Esophagus muscularis mucosa (tissue), 4 donors: ENCODE measurements around the gene ZMYND15. TPM values are rescaled to one million over a fixed set of nuclear protein-coding genes. Genes with fewer than 3 reads are reported as not detected.

Source experiments
- DNase-seq: peaks from one replicate; pipeline ENCODE4 v3.0.0-alpha.2; 2017; ENCODE audit errors: extremely low spot score
- H3K27ac ChIP-seq, 4 donors: fragments of 200-600 bp; sonication (generic); replicated peaks in 1 of 4; 1 replicate in 3 of 4; 2 replicates in 1 of 4; pipeline ENCODE4 v1.5.1; 2016 to 2019; ENCODE audit warnings: mild to moderate bottlenecking in 1 of 4
- H3K27me3 ChIP-seq, 4 donors: fragments of 200-600 bp; sonication (generic); one replicate each; pipeline versions ENCODE4 v1.5.1 to v1.6.0; 2016 to 2019
- H3K36me3 ChIP-seq, 4 donors: fragments of 200-600 bp; sonication (generic); one replicate each; pipeline ENCODE4 v1.5.1; 2016 to 2019
- H3K4me1 ChIP-seq, 4 donors: fragments of 200-600 bp; sonication (generic); one replicate each; pipeline ENCODE4 v1.5.1; 2016 to 2019
- H3K4me3 ChIP-seq, 4 donors: fragments of 200-600 bp; sonication (generic); 1 replicate in 2 of 4; 2 replicates in 2 of 4; pipeline ENCODE4 v1.5.1; 2016 to 2019; ENCODE audit warnings: mild to moderate bottlenecking in 4 of 4, moderate library complexity in 1 of 4
- H3K9me3 ChIP-seq, 4 donors: fragments of 200-600 bp; sonication (generic); 1 replicate in 3 of 4; 2 replicates in 1 of 4; pipeline ENCODE4 v1.5.1; 2016 to 2019
- EP300 ChIP-seq: sonication (generic); formaldehyde crosslinking; IDR thresholded peaks from one replicate; pipeline ENCODE4 v1.6.1; 2017; ENCODE audit warnings: antibody characterized with exemption
- POLR2A ChIP-seq: fragments of 450-650 bp; IDR thresholded peaks from one replicate; pipeline ENCODE4 v1.6.1; 2017; ENCODE audit warnings: antibody characterized with exemption, moderate library complexity, mild to moderate bottlenecking, low read depth
- POLR2AphosphoS5 ChIP-seq, 2 donors: sonication (generic); formaldehyde crosslinking; IDR thresholded peaks; one replicate each; pipeline ENCODE4 v1.6.1; 2017; ENCODE audit warnings: antibody characterized with exemption in 2 of 2
- WGBS: methylation state at CpG from one replicate; pipeline ENCODE4 v1.1.5; 2018; 5-methylcytosine and 5-hydroxymethylcytosine counted together
- intact Hi-C: fragments of 100-400 bp; cut with DNase I; formaldehyde crosslinking; loops from one replicate; pipeline ENCODE4 v1.15.1; 2023
- total RNA-seq, 4 donors: library from RNA; depleted of rRNA; stranded (reverse); fragments of >200 nt; gene quantifications; one replicate each; pipeline versions ENCODE4 v1.1.0 to v1.2.1, GENCODE V29; 2016
- TF ChIP-seq, protein P1 (sequence below), 3 experiments: fragments of 200-600 bp in 2 of 3; fragments of 450-650 bp in 1 of 3; sonication (generic) in 2 of 3; IDR thresholded peaks; one replicate each; pipeline ENCODE4 v1.5.1; 2017 to 2019; ENCODE audit warnings: antibody characterized with exemption in 3 of 3, mild to moderate bottlenecking in 2 of 3, moderate library complexity in 1 of 3

ZMYND15 gene
- total RNA-seq, 4 donors from 2014 or later = 0.23 to 0.50 (median 0.42) TPM; not detected in 1

DNA sequence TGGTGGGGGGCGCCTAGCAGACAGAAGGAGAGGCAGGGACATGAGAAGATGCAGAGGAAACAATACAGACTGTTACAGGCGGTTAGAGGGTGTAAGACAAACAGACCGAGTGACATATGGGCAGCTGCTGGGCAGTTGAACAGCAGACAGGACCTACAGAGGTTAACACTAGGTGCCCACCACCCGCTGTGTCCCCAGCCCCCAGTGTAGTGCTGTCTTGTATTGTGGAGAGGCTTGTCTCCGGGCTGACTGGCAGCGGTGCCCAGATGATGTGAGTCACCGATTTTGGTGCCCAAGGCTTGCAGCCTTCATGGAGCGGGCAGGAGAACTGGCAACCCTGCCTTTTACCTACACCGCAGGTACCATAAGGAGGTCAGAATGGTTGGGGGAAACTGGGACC, 2.5 kb downstream of the ZMYND15 start:
- no peak for TF ChIP-seq EP300
- TF ChIP-seq POLR2AphosphoS5 (IDR thresholded peaks at IDR 0.05) = no peak
- no peak for TF ChIP-seq POLR2A
- TF ChIP-seq, protein P1, sequence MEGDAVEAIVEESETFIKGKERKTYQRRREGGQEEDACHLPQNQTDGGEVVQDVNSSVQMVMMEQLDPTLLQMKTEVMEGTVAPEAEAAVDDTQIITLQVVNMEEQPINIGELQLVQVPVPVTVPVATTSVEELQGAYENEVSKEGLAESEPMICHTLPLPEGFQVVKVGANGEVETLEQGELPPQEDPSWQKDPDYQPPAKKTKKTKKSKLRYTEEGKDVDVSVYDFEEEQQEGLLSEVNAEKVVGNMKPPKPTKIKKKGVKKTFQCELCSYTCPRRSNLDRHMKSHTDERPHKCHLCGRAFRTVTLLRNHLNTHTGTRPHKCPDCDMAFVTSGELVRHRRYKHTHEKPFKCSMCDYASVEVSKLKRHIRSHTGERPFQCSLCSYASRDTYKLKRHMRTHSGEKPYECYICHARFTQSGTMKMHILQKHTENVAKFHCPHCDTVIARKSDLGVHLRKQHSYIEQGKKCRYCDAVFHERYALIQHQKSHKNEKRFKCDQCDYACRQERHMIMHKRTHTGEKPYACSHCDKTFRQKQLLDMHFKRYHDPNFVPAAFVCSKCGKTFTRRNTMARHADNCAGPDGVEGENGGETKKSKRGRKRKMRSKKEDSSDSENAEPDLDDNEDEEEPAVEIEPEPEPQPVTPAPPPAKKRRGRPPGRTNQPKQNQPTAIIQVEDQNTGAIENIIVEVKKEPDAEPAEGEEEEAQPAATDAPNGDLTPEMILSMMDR (IDR thresholded peaks at IDR 0.05) = no peak
- intact Hi-C loops = no loop called here
- DNase-seq = no peak
- no peaks in the 10 kb centered on the region for H3K9me3 ChIP-seq
- no peak overlapping the region for H3K27ac ChIP-seq
- WGBS = 95% methylated on average over 9 of the region's 9 CpGs
- peaks cover 0 to 37% (median 16%) of the 10 kb centered on the region in 4 donors for H3K27me3 ChIP-seq
- no peaks in the 10 kb centered on the region for H3K36me3 ChIP-seq
- H3K4me1 ChIP-seq = peaks cover 10 to 30% (median 30%) of the 10 kb centered on the region in 4 donors
- H3K4me3 ChIP-seq = no peak overlapping the region

DNA sequence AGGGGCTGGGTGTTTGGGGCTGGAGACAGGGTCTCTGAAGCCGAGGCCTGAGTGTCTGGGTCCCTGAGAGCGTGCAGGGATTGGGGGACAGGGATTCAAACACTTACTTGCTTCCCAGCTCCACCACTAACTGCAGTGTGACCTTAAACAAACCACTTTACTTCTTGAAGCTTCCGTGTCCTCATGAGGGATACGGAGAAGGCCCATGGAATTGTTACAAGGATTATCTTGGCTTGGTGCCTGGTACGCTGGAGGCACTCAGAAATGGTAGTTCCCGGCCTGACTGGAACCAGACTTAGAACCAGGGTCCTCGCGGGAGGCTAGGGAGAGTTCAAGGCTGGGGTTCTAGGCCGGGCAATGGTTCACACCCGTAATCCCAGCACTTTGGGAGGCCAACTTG, 3.0 kb downstream of the ZMYND15 start:
- WGBS = 85% methylated on average over 7 of the region's 10 CpGs
- Histone ChIP-seq H3K27me3 (peaks cover 0 to 37% (median 16%) of the 10 kb centered on the region in 4 donors), H3K4me1 (peaks cover 10 to 30% (median 30%) of the 10 kb centered on the region in 4 donors), H3K4me3 (no peak overlapping the region), H3K27ac (no peak overlapping the region), H3K36me3 (no peaks in the 10 kb centered on the region), H3K9me3 (no peaks in the 10 kb centered on the region)
- DNase-seq = no peak
- intact Hi-C loops = no loop called here
- no peak for TF ChIP-seq EP300
- no peak for TF ChIP-seq POLR2AphosphoS5 (IDR thresholded peaks at IDR 0.05)
- TF ChIP-seq, protein P1 (IDR thresholded peaks at IDR 0.05) = no peak
- TF ChIP-seq POLR2A = no peak

DNA sequence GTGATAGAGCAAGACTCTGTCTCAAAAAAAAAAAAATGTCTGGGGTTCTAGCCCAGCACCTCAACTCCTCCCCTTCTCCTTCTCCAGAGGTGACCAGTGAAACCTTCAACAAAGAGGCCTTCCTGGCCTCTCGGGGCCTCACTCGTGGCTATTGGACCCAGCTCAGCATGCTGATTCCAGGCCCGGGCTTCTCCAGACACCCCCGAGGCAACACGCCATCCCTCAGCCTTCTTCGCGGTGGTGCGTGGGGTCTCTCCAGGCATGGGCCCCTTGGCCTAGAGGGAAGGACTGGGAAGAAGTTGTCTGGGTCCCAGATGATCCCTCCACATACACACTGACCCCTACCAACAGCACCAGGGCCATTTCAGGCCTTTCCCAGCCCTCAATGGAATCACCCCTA, 3.6 kb downstream of the ZMYND15 start:
- Histone ChIP-seq H3K9me3 (no peaks in the 10 kb centered on the region), H3K27ac (no peak overlapping the region), H3K27me3 (peaks cover 0 to 41% (median 16%) of the 10 kb centered on the region in 4 donors), H3K36me3 (no peaks in the 10 kb centered on the region), H3K4me3 (no peak overlapping the region), H3K4me1 (peaks cover 10 to 28% (median 27%) of the 10 kb centered on the region in 4 donors)
- no peak for DNase-seq
- WGBS = 96% methylated on average over 8 of the region's 8 CpGs
- intact Hi-C loops = no loop called here
- TF ChIP-seq POLR2AphosphoS5 (IDR thresholded peaks at IDR 0.05) (no peak), EP300 (no peak), POLR2A (no peak)
- TF ChIP-seq, protein P1 (IDR thresholded peaks at IDR 0.05) = no peak

DNA sequence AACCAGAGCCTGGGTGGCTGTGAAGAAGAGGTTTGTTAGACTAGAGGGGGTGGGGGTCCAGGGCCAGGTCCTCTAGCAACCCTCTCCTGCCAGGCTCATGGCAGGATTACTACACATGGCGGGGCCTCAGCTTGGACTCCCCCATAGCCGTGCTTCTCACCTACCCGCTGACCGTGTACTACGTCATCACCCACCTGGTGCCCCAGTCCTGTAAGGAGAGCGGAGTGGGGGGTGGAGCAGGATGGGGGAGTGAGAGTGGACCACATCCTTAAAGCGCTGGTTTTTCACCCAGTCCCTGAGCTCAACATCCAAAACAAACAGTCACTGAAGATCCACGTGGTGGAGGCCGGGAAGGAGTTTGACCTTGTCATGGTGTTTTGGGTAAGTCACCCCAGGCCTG, 4.3 kb downstream of the ZMYND15 start:
- DNase-seq = no peak
- Histone ChIP-seq H3K27ac (no peak overlapping the region), H3K4me1 (peaks cover 3 to 21% (median 21%) of the 10 kb centered on the region in 4 donors), H3K4me3 (no peak overlapping the region), H3K9me3 (no peaks in the 10 kb centered on the region), H3K36me3 (no peaks in the 10 kb centered on the region), H3K27me3 (peaks cover 0 to 48% (median 16%) of the 10 kb centered on the region in 4 donors)
- WGBS = 96% methylated on average over 7 of the region's 9 CpGs
- no peak for TF ChIP-seq POLR2AphosphoS5 (IDR thresholded peaks at IDR 0.05)
- TF ChIP-seq, protein P1 (IDR thresholded peaks at IDR 0.05) = no peak
- no peak for TF ChIP-seq POLR2A
- TF ChIP-seq EP300 = no peak
- intact Hi-C loops = no loop called here
